Activated CD4-positive, alpha-beta T cell treated with anti-CD3 and anti-CD28 coated beads, Interleukin-10, Interleukin-2, amounts not matched to agents 100 ng/mL and 50 ng/mL, durations not matched to agents 16 hours and 8 hours (primary cell): ENCODE data around the gene ATMIN.
A peak's percentile ranks its signal among the peaks of the same experiment; 100 is the strongest.

Experiments used
- DNase-seq: peaks from one replicate; pipeline ENCODE4 v3.0.0-alpha.2; 2020

ATMIN gene

GRCh38 chr16:81073560-81074330 is 38.1 kb downstream of the ATMIN start:
- DNase-seq: no peak

- peak; percentile 92 for DNase-seq
Observed at GRCh38 chr16:81076566-81077075, 41.0 kb downstream of the ATMIN start.

- DNase-seq: peak; percentile 98
Observed at GRCh38 chr16:81077076-81077940, 41.7 kb downstream of the ATMIN start, which contains the start of gene C16orf46. Gene C16orf46, minus strand, starts transcription at chr16:81077238. Its CDS starts 13,283 bp downstream, at chr16:81063955.

- DNase-seq: no peak
Observed at GRCh38 chr16:81080233-81080632, 44.6 kb downstream of the ATMIN start.

- DNase-seq: no peak
Observed at GRCh38 chr16:81081014-81081413, 45.4 kb downstream of the ATMIN start.

- DNase-seq: no peak
Observed at GRCh38 chr16:81088836-81089235, 53.2 kb downstream of the ATMIN start.

GRCh38 chr16:81094771-81095251 is 59.2 kb downstream of the ATMIN start:
- no peak for DNase-seq

- DNase-seq: peak; percentile 3
Observed at GRCh38 chr16:81095653-81095952, 60.0 kb downstream of the ATMIN start.

- peak; percentile 99 for DNase-seq
Observed at GRCh38 chr16:81095953-81096714, 60.5 kb downstream of the ATMIN start, which contains the start of gene GCSH. Gene GCSH, minus strand, starts transcription at chr16:81096395. Its CDS starts 117 bp downstream, at chr16:81096278.

GRCh38 chr16:81096715-81097208 is 61.1 kb downstream of the ATMIN start:
- DNase-seq: no peak
